NCI-H69 (cell line): ENCODE results near the gene CDC5L.

Source experiments
- DNase-seq: peaks from one replicate; lab custom pipeline; 2025; lab: John Stamatoyannopoulos, UW

The CDC5L gene

GRCh38 chr6:44453146-44453545 lies 65.6 kb downstream of the CDC5L start:
- DNase-seq = no peak

- DNase-seq = no peak
Measured at GRCh38 chr6:44454198-44454597, 66.7 kb downstream of the CDC5L start.

GRCh38 chr6:44456070-44456965 lies 68.8 kb downstream of the CDC5L start:
- peak; percentile 75 for DNase-seq

- DNase-seq = no peak
Measured at GRCh38 chr6:44456966-44457292, 69.4 kb downstream of the CDC5L start.

- DNase-seq = no peak
Measured at GRCh38 chr6:44457596-44457995, 70.1 kb downstream of the CDC5L start.

- no peak for DNase-seq
Measured at GRCh38 chr6:44458551-44458950, 71.0 kb downstream of the CDC5L start.

- no peak for DNase-seq
Measured at GRCh38 chr6:44462335-44462734, 74.8 kb downstream of the CDC5L start.

- DNase-seq = no peak
Measured at GRCh38 chr6:44462797-44463727, 75.6 kb downstream of the CDC5L start.

- no peak for DNase-seq
Measured at GRCh38 chr6:44463728-44464450, 76.4 kb downstream of the CDC5L start.

- DNase-seq = no peak
Measured at GRCh38 chr6:44464527-44465310, 77.2 kb downstream of the CDC5L start.

GRCh38 chr6:44466955-44467354 lies 79.4 kb downstream of the CDC5L start:
- DNase-seq = no peak

- no peak for DNase-seq
Measured at GRCh38 chr6:44468835-44469234, 81.3 kb downstream of the CDC5L start.

GRCh38 chr6:44470115-44470464 lies 82.6 kb downstream of the CDC5L start:
- DNase-seq = peak; percentile 99

GRCh38 chr6:44470746-44471145 lies 83.2 kb downstream of the CDC5L start:
- peak; percentile 17 for DNase-seq

- no peak for DNase-seq
Measured at GRCh38 chr6:44471271-44471981, 83.9 kb downstream of the CDC5L start.

GRCh38 chr6:44472250-44472945 lies 84.9 kb downstream of the CDC5L start:
- no peak for DNase-seq

- DNase-seq = no peak
Measured at GRCh38 chr6:44473393-44474189, 86.1 kb downstream of the CDC5L start.

GRCh38 chr6:44474190-44474631 lies 86.7 kb downstream of the CDC5L start:
- DNase-seq = no peak

GRCh38 chr6:44474643-44475042 lies 87.1 kb downstream of the CDC5L start:
- no peak for DNase-seq
